Adrenal gland (tissue), 5 donors: ENCODE results near the gene TTYH3.

Experiments
- POLR2A ChIP-seq, 2 donors: fragments of 450-650 bp; IDR thresholded peaks; one replicate each; pipeline ENCODE4 v1.6.1; 2017; ENCODE audit warnings: antibody characterized with exemption in 2 of 2, mild to moderate bottlenecking in 2 of 2, moderate library complexity in 1 of 2
- TF ChIP-seq, protein P1 (sequence below), 6 experiments: fragments of 450-650 bp in 4 of 6; fragments of 200-600 bp in 2 of 6; sonication (generic) in 1 of 6; IDR thresholded peaks; 1 replicate in 5 of 6; 2 replicates in 1 of 6; pipeline versions ENCODE4 v1.5.1 to v1.8.0; 2016 to 2021; ENCODE audit warnings: antibody characterized with exemption in 6 of 6, mild to moderate bottlenecking in 2 of 6, moderate library complexity in 1 of 6
- donor health status: DM: no; HTN: no; CAD: no.

DNA sequence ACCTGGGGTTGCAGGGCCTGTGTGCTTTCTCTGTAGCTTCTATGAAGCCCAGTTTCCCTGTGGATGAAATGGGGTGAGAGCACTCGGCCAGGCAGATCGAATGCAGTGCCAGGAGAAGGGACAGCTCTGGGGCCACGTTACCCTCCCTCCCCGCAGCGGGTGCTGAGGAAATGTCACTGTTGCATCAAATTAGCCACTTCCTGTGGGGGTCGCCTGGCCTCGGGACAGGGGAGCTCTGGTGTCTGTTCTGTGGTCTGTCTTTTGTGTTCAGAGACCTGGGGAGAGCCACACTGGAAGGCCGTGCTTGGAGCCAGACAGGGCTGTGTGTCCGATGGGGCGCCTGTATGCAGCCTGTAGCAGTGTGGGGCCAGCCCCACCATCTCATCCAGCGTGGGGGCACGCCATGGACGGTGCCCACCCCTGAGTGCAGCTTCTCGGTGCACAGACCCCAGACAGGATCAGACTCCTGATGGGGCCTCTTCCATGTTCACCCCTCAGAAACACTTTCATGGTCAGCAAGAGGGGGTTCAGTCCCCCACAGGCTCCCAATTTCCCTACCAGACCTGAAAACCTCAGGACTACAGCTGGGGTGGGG, 13.6 kb downstream of the TTYH3 start:
- TF ChIP-seq, protein P1, sequence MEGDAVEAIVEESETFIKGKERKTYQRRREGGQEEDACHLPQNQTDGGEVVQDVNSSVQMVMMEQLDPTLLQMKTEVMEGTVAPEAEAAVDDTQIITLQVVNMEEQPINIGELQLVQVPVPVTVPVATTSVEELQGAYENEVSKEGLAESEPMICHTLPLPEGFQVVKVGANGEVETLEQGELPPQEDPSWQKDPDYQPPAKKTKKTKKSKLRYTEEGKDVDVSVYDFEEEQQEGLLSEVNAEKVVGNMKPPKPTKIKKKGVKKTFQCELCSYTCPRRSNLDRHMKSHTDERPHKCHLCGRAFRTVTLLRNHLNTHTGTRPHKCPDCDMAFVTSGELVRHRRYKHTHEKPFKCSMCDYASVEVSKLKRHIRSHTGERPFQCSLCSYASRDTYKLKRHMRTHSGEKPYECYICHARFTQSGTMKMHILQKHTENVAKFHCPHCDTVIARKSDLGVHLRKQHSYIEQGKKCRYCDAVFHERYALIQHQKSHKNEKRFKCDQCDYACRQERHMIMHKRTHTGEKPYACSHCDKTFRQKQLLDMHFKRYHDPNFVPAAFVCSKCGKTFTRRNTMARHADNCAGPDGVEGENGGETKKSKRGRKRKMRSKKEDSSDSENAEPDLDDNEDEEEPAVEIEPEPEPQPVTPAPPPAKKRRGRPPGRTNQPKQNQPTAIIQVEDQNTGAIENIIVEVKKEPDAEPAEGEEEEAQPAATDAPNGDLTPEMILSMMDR (IDR thresholded peaks at IDR 0.05) = no peak
- TF ChIP-seq POLR2A (IDR thresholded peaks at IDR 0.05) = no peak
